Osteoblast (primary cell): Measurements from ENCODE around the gene AMD1. TPM values are rescaled to one million over a fixed set of nuclear protein-coding genes. Genes with fewer than 3 reads are reported as not detected.

Source experiments
- DNase-seq: peaks from one replicate; pipeline ENCODE4 v3.0.0; 2011; ENCODE audit warnings: low spot score, mixed read lengths; ENCODE audit not compliant: insufficient read length; ENCODE audit errors: missing footprints
- H2AFZ ChIP-seq: 2 replicates; pipeline ENCODE4 v1.6.0; 2011; ENCODE audit warnings: mild to moderate bottlenecking, low read length
- H3K27ac ChIP-seq: 2 replicates; pipeline ENCODE4 v1.5.1; 2011; ENCODE audit warnings: mild to moderate bottlenecking, low read depth, low read length, moderate library complexity
- H3K27me3 ChIP-seq: 2 replicates; pipeline ENCODE4 v1.6.0; 2012; ENCODE audit warnings: mild to moderate bottlenecking, control low read depth, inconsistent platforms, low read length, moderate library complexity; ENCODE audit not compliant: insufficient read depth
- H3K36me3 ChIP-seq: 2 replicates; pipeline ENCODE4 v1.5.1; 2011; ENCODE audit warnings: mild to moderate bottlenecking, low read length, control low read depth, moderate library complexity; ENCODE audit not compliant: insufficient read depth
- H3K4me1 ChIP-seq: 2 replicates; pipeline ENCODE4 v1.5.1; 2011; ENCODE audit warnings: mild to moderate bottlenecking, low read length, control low read depth, moderate library complexity; ENCODE audit not compliant: insufficient read depth
- H3K4me2 ChIP-seq: 2 replicates; pipeline ENCODE4 v1.6.0; 2011; ENCODE audit warnings: mild to moderate bottlenecking, low read length; ENCODE audit not compliant: insufficient read depth
- H3K4me3 ChIP-seq: fragments of 200-600 bp; sonication (generic); 3 replicates; pipeline ENCODE4 v1.5.1; 2012; ENCODE audit warnings: mild to moderate bottlenecking, low read length, inconsistent platforms; ENCODE audit not compliant: insufficient read depth
- H3K79me2 ChIP-seq: 2 replicates; pipeline ENCODE4 v1.6.0; 2012; ENCODE audit warnings: mild to moderate bottlenecking, low read length, control low read depth, inconsistent platforms; ENCODE audit not compliant: insufficient read depth
- H3K9me3 ChIP-seq: 2 replicates; pipeline ENCODE4 v1.5.1; 2011; ENCODE audit warnings: low read depth, low read length, control low read depth
- H4K20me1 ChIP-seq: 2 replicates; pipeline ENCODE4 v1.6.0; 2012; ENCODE audit warnings: mild to moderate bottlenecking, low read length, control low read depth; ENCODE audit not compliant: insufficient read depth
- CTCF ChIP-seq: IDR thresholded peaks from 2 replicates; pipeline ENCODE4 v1.5.1; 2011; ENCODE audit warnings: mild to moderate bottlenecking, low read depth, low read length, moderate library complexity; ENCODE audit errors: extremely low read depth
- small RNA-seq: library from RNA; depleted of rRNA; stranded (forward); fragments of <200 nt; gene quantifications from one replicate; pipeline ENCODE3, GENCODE V24; 2012
- total RNA-seq: library from RNA; depleted of rRNA; stranded (reverse); fragments of >200 nt; gene quantifications from 2 replicates; pipeline ENCODE4 v1.2.3, GENCODE V29; 2012

AMD1 gene
- total RNA-seq, 1 donor: 63.0 TPM

DNA sequence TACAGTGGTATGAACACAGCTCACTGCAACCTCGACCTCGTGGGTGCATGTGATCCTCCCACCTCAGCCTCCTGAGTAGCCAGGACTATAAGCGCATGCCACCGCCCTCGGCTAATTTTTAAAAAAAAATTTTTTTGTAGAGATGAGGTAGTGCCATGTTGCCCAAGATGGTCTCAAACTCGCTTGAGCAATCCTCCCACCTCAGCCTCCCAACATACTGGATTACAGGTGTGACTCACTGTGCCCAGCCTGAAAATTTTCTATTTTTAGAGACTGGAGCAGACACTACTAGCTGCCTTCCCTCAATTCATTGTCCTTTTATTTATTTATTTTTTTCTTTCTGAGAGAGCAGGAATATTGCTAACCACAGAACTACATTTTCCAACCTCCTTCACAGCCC is 63.6 kb downstream of the AMD1 start:
- Histone ChIP-seq H3K4me2 (no peak overlapping the region), H3K27me3 (no peaks in the 10 kb centered on the region), H3K27ac (no peak overlapping the region), H3K9me3 (no peaks in the 10 kb centered on the region), H3K4me1 (no peaks in the 10 kb centered on the region), H3K79me2 (no peaks in the 10 kb centered on the region), H4K20me1 (no peaks in the 10 kb centered on the region), H3K36me3 (no peaks in the 10 kb centered on the region), H3K4me3 (no peak overlapping the region), H2AFZ (no peak overlapping the region)
- DNase-seq: peak; percentile 45
- no peak for TF ChIP-seq CTCF

DNA sequence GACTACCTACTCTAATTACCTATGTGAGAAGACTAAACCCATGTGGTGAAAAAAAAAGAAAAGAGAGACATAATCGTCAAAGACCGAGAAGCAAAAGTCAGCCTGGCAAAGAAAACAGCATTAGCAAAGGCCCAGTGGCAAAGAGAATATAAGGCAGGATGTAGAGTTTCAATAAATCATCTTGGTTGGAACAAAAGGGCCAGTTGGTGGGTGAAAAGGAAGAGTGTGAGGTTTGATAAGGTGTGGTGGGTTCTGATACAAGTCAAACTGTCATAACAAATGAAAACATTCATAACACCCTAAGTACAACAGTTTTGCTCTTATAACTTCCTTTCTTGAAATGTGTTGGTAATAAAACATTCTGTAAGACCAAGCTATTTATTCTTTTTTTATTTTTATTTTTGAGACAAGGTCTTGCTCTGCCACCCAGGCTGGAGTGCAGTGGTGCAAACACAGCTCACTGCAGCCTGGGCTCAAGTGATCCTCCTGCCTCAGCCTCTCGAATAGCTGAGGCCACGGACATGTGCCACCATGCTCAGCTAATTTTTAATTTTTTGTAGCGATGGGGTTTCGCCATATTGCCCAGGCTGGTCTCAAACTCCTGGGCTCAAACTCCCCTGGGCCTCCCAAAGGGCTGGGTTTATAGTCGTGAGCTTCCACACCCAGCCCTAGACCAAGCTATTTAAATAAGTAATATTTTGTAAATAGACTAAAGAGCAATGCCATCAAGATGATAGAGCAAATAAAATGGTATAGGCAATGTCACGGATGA is 65.0 kb downstream of the AMD1 start:
- TF ChIP-seq CTCF: no peak
- no peak overlapping the region for H3K27ac ChIP-seq
- no peak for DNase-seq
- no peaks in the 10 kb centered on the region for H3K36me3 ChIP-seq
- H3K4me1 ChIP-seq: peaks cover 3% of the 10 kb centered on the region
- no peak overlapping the region for H3K4me3 ChIP-seq
- no peaks in the 10 kb centered on the region for H3K27me3 ChIP-seq
- H4K20me1 ChIP-seq: no peaks in the 10 kb centered on the region
- no peaks in the 10 kb centered on the region for H3K9me3 ChIP-seq
- H3K79me2 ChIP-seq: no peaks in the 10 kb centered on the region
- no peak overlapping the region for H3K4me2 ChIP-seq
- no peak overlapping the region for H2AFZ ChIP-seq

- H3K9me3 ChIP-seq: no peaks in the 10 kb centered on the region
- no peaks in the 10 kb centered on the region for H3K36me3 ChIP-seq
- no peak for TF ChIP-seq CTCF
- H3K79me2 ChIP-seq: no peaks in the 10 kb centered on the region
- no peak overlapping the region for H3K4me3 ChIP-seq
- H3K27me3 ChIP-seq: no peaks in the 10 kb centered on the region
- peak overlapping the region; percentile 67 for H3K27ac ChIP-seq
- H3K4me1 ChIP-seq: peaks cover 12% of the 10 kb centered on the region
- DNase-seq: peak; percentile 96
- H3K4me2 ChIP-seq: peak overlapping the region; percentile 42
- H4K20me1 ChIP-seq: no peaks in the 10 kb centered on the region
- peak overlapping the region; percentile 60 for H2AFZ ChIP-seq
Observed at GRCh38 chr6:110944681-110945151, 70.1 kb downstream of the AMD1 start.

Small RNAs within 50 kb of the gene (small RNA-seq; reads per million reads assigned to genes)
- not detected for gene RNU6-1115P
- gene SNORA40C: 0.45 reads per million

Other genes with a start within 250 kb of the AMD1 start
- gene CDK19, start 59.3 kb upstream of the AMD1 start, total RNA-seq: 15.6 and 17.4 TPM in 2 replicates
- gene GTF3C6, start 83.9 kb downstream of the AMD1 start, total RNA-seq: 32.4 and 35.1 TPM in 2 replicates
- gene RPF2, start 107.3 kb downstream of the AMD1 start, total RNA-seq: 25.7 and 26.2 TPM in 2 replicates
- under 0.01 TPM in 1 of 2 replicates, not detected in the other for gene SLC16A10, start 212.7 kb downstream of the AMD1 start, total RNA-seq